22Rv1 (cell line): ENCODE data around the gene FRAT2.
A peak's percentile ranks its signal among the peaks of the same experiment; 100 is the strongest.

Experiments used
- H3K27ac ChIP-seq: fragments of 450-650 bp; 2 replicates; pipeline ENCODE4 v1.5.1; 2017
- ZFX ChIP-seq: fragments of 450-650 bp; IDR thresholded peaks from 2 replicates; pipeline ENCODE4 v1.6.1; 2017; ENCODE audit warnings: antibody characterized with exemption, borderline replicate concordance
- TF ChIP-seq, protein P1 (sequence below): fragments of 450-650 bp; IDR thresholded peaks from 2 replicates; pipeline ENCODE4 v1.5.1; 2017; ENCODE audit warnings: mild to moderate bottlenecking

The FRAT2 gene

DNA sequence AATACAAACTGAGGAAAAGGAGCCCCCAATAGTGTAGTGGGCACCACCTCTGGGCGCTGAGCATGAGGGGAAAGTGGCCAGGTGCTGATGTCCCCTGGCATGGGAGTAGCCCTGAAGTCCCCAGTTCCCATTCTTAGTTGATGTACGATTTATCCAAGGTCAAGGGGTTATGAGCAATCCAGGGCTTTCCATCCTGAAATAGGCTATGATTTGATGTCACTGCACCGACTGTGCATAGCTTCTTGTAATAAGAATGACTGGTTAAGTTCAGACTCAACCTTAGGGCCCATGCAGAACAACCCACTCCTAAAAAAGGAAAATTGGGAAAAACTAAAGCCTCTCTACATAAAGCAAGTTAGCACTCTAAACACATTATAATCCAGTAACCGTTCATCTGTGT is 11.0 kb downstream of the FRAT2 start:
- TF ChIP-seq, protein P1, sequence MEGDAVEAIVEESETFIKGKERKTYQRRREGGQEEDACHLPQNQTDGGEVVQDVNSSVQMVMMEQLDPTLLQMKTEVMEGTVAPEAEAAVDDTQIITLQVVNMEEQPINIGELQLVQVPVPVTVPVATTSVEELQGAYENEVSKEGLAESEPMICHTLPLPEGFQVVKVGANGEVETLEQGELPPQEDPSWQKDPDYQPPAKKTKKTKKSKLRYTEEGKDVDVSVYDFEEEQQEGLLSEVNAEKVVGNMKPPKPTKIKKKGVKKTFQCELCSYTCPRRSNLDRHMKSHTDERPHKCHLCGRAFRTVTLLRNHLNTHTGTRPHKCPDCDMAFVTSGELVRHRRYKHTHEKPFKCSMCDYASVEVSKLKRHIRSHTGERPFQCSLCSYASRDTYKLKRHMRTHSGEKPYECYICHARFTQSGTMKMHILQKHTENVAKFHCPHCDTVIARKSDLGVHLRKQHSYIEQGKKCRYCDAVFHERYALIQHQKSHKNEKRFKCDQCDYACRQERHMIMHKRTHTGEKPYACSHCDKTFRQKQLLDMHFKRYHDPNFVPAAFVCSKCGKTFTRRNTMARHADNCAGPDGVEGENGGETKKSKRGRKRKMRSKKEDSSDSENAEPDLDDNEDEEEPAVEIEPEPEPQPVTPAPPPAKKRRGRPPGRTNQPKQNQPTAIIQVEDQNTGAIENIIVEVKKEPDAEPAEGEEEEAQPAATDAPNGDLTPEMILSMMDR = no peak
- TF ChIP-seq ZFX = no peak
- no peak overlapping the region for H3K27ac ChIP-seq

GRCh38 chr10:97321804-97322190 is 12.7 kb downstream of the FRAT2 start:
- no peak overlapping the region for H3K27ac ChIP-seq
- TF ChIP-seq, protein P1 = no peak
- TF ChIP-seq ZFX = no peak

- TF ChIP-seq, protein P1 = no peak
- no peak for TF ChIP-seq ZFX
- H3K27ac ChIP-seq = no peak overlapping the region
These were observed 13.3 kb downstream of the FRAT2 start for GRCh38 chr10:97321032-97321803.

GRCh38 chr10:97320480-97321031 is 14.0 kb downstream of the FRAT2 start:
- TF ChIP-seq, protein P1 = no peak
- no peak for TF ChIP-seq ZFX
- H3K27ac ChIP-seq = no peak overlapping the region

GRCh38 chr10:97319671-97320479 is 14.7 kb downstream of the FRAT2 start:
- peak overlapping the region; percentile 80 for H3K27ac ChIP-seq
- TF ChIP-seq, protein P1 = no peak
- TF ChIP-seq ZFX = no peak

- H3K27ac ChIP-seq = peak within 1 kb of the TSS; percentile 80
- no peak for TF ChIP-seq ZFX
- TF ChIP-seq, protein P1 = no peak
These were observed 15.5 kb downstream of the FRAT2 start, which contains the start of gene FRAT1 for GRCh38 chr10:97318772-97319651. TSS of gene FRAT1 (plus strand) at chr10:97319271. CDS start at chr10:97319454, 183 bp downstream.
